Measurements from ENCODE around the gene CD300E.

DNA sequence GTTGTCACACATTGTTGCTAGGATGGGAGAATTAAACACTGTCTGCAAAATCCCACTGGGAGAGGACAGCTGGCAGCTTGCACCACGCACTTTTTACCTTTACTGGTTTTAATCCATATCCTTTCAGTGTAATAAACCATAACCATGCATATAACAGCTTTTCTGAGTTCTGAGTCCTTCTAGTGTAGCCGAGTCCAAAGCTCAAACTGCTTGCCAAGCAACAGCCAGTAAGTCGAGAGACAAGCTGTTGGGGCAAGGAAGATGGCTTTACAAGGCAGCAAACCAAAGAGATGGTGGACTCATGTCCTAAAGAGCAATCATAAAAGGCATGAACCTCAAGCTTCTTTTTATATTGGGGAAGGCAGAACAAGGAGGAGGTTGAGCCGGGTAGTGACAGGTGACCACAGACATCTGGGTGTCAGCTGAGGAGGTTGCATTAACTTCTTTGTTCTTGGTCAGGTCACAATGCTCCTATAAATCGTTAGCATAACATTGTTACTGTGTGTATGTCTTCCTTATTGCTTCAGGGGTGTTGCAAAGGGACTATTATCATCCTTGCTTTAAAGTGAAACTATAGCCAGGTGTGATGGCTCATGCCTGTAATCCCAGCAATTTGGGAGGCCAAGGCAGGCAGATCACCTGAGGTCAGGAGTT lies 48.9 kb downstream of the CD300E start:
- TF ChIP-seq CTCF (IDR thresholded peaks at IDR 0.05) (no peak), EZH2 (IDR thresholded peaks at IDR 0.05; ENCODE audit: borderline replicate concordance, insufficient read depth, low read depth, low read length, poor library complexity, severe bottlenecking) (no peak)

All from B cell (primary cell).